Measurements from ENCODE around the gene SBNO2.

SBNO2 gene

GRCh38 chr19:1064661-1065605, 109.1 kb downstream of the SBNO2 start:
- H3K4me1 ChIP-seq (ENCODE audit: control insufficient read depth, insufficient read depth, low read length), result no peaks in the 10 kb centered on the region
- no peak overlapping the region for H3K27ac ChIP-seq (ENCODE audit: low read depth, low read length)
- no peak overlapping the region for H3K4me3 ChIP-seq (ENCODE audit: low read length)
- H3K36me3 ChIP-seq (ENCODE audit: control insufficient read depth, insufficient read depth, low read length), result no peaks in the 10 kb centered on the region
- H3K27me3 ChIP-seq (ENCODE audit: control insufficient read depth, insufficient read depth, low read length), result peaks cover 15% of the 10 kb centered on the region
- no peak overlapping the region for H3K9ac ChIP-seq (ENCODE audit: low read length)

DNA sequence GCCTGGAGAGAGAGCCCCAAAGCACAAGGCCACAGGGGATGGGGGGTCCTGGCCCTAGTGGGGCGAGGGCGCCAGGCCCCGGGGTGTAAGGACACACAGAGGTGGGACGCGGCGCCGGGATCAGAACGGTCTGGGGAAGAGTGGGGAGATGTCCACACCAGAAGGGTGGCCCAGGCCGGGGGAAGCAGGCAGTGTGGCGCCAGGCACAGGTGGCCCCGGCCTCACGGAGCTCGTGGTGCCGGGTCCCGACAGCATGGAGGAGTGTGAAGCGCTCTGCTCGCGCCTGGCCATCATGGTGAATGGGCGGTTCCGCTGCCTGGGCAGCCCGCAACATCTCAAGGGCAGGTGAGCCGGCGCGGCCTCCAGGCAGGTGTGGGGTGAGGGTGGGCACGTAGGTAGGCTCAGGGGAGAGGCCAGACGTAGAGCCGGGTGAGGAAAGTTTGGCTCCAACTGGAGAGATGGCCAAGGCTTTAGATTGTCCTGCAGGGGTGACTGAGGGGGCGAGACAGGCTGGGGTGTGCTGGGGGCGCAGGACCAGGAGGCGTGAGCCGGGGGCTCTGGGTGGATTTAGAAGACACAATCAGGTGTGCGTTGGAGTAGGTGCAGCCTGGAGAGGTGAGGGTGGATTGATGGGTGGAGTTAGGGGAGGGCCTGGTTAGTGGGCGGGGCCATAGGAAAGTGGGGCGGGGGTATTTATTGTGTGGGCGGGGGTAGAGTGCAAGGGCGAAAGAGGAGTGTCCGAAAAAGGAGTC, 110.0 kb downstream of the SBNO2 start:
- Histone ChIP-seq H3K4me1 (ENCODE audit: control insufficient read depth, insufficient read depth, low read length) (no peaks in the 10 kb centered on the region), H3K27ac (ENCODE audit: low read depth, low read length) (no peak overlapping the region), H3K36me3 (ENCODE audit: control insufficient read depth, insufficient read depth, low read length) (no peaks in the 10 kb centered on the region), H3K27me3 (ENCODE audit: control insufficient read depth, insufficient read depth, low read length) (peaks cover 12% of the 10 kb centered on the region), H3K4me3 (ENCODE audit: low read length) (no peak overlapping the region), H3K9ac (ENCODE audit: low read length) (no peak overlapping the region)

DNA sequence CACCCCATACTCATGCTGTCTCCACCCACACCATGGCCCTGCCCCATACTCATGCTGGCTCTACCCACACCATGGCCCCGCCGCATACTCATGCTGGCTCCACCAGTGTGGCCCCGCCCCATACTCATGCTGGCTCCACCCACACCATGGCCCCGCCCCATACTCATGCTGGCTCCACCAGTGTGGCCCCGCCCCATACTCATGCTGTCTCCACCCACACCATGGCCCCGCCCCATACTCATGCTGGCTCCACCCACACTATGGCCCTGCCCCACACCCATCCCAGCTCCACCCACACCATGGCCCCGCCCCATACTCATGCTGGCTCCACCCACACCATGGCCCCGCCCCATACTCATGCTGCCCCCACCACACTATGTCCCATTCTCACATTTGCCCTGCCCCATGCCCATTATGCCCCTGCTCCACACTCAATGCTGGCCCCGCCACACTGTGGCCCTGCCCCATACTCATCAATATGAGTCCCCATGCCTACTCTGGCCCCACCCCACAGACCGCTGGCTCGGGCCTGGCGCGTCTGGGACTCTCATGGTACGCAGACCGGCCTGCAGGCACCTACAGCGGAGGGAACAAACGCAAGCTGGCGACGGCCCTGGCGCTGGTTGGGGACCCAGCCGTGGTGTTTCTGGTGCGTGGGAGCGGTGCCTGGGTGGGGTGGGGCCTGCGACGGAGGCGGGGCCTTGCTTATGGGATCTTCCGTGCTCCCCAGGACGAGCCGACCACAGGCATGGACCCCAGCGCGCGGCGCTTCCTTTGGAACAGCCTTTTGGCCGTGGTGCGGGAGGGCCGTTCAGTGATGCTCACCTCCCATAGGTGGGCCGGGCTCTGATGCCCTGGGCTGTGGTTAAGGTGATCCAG, 110.8 kb downstream of the SBNO2 start:
- H3K27me3 ChIP-seq (ENCODE audit: control insufficient read depth, insufficient read depth, low read length), result peaks cover 12% of the 10 kb centered on the region
- H3K27ac ChIP-seq (ENCODE audit: low read depth, low read length), result no peak overlapping the region
- no peaks in the 10 kb centered on the region for H3K36me3 ChIP-seq (ENCODE audit: control insufficient read depth, insufficient read depth, low read length)
- no peak overlapping the region for H3K4me3 ChIP-seq (ENCODE audit: low read length)
- no peak overlapping the region for H3K9ac ChIP-seq (ENCODE audit: low read length)
- H3K4me1 ChIP-seq (ENCODE audit: control insufficient read depth, insufficient read depth, low read length), result no peaks in the 10 kb centered on the region

DNA sequence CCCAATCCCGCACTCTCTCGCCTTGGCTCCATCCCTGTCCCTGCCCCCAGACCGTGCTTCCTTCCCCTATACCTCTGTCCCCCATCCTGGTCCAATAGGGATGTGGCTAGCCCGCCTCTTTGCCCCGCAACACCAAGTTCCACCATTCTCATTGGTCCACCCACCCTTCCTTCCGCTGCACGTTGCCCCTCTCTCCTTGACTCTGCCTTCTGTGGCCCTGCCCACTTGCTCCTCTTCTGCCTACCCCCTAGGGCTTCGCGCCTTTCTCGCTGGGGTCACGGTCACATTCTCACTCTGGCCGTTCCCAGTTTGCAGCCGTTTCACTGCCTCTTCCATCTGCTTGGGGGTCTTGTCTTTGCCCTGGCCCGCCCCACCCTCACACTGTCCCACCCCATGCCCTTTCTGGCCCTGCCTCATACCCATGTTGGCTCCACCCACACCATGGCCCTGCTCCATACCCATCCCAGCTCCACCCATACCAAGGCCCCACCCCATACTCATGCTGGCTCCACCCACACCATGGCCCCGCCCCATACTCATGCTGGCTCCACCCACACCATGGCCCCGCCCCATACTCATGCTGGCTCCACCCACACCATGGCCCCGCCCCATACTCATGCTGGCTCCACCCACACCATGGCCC, 111.6 kb downstream of the SBNO2 start:
- no peak overlapping the region for H3K4me3 ChIP-seq (ENCODE audit: low read length)
- H3K27me3 ChIP-seq (ENCODE audit: control insufficient read depth, insufficient read depth, low read length), result peaks cover 10% of the 10 kb centered on the region
- H3K36me3 ChIP-seq (ENCODE audit: control insufficient read depth, insufficient read depth, low read length), result no peaks in the 10 kb centered on the region
- no peak overlapping the region for H3K27ac ChIP-seq (ENCODE audit: low read depth, low read length)
- no peaks in the 10 kb centered on the region for H3K4me1 ChIP-seq (ENCODE audit: control insufficient read depth, insufficient read depth, low read length)
- no peak overlapping the region for H3K9ac ChIP-seq (ENCODE audit: low read length)

DNA sequence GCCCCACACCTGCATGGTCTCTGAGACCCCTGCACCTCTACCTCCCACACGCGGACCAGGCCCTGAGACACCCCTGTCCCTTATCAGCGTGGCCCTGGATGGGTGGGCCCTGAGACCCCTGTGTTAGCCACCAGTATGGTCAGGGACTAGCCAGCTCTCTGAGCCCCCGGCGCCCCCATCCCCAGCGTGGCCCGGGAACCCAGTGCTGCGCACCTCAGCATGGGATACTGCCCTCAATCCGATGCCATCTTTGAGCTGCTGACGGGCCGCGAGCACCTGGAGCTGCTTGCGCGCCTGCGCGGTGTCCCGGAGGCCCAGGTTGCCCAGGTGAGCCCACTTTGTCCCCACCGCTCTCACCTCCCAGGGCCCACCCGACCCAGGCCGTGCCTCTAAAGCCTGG, 112.1 kb downstream of the SBNO2 start:
- no peak overlapping the region for H3K4me3 ChIP-seq (ENCODE audit: low read length)

GRCh38 chr19:1060689-1061088, 113.4 kb downstream of the SBNO2 start:
- H3K27me3 ChIP-seq (ENCODE audit: control insufficient read depth, insufficient read depth, low read length), result peaks cover 3% of the 10 kb centered on the region
- no peak overlapping the region for H3K27ac ChIP-seq (ENCODE audit: low read depth, low read length)
- no peak overlapping the region for H3K4me3 ChIP-seq (ENCODE audit: low read length)
- H3K9ac ChIP-seq (ENCODE audit: low read length), result no peak overlapping the region
- no peaks in the 10 kb centered on the region for H3K4me1 ChIP-seq (ENCODE audit: control insufficient read depth, insufficient read depth, low read length)
- H3K36me3 ChIP-seq (ENCODE audit: control insufficient read depth, insufficient read depth, low read length), result no peaks in the 10 kb centered on the region

More for the DNA sequence above, 112.1 kb downstream of the SBNO2 start:
- H3K4me1 ChIP-seq (ENCODE audit: control insufficient read depth, insufficient read depth, low read length), result no peaks in the 10 kb centered on the region
- H3K27me3 ChIP-seq (ENCODE audit: control insufficient read depth, insufficient read depth, low read length), result peaks cover 6% of the 10 kb centered on the region
- no peaks in the 10 kb centered on the region for H3K36me3 ChIP-seq (ENCODE audit: control insufficient read depth, insufficient read depth, low read length)
- no peak overlapping the region for H3K27ac ChIP-seq (ENCODE audit: low read depth, low read length)
- no peak overlapping the region for H3K9ac ChIP-seq (ENCODE audit: low read length)

- Histone ChIP-seq H3K27me3 (ENCODE audit: control insufficient read depth, insufficient read depth, low read length) (no peaks in the 10 kb centered on the region), H3K36me3 (ENCODE audit: control insufficient read depth, insufficient read depth, low read length) (no peaks in the 10 kb centered on the region), H3K9ac (ENCODE audit: low read length) (no peak overlapping the region), H3K4me3 (ENCODE audit: low read length) (no peak overlapping the region), H3K4me1 (ENCODE audit: control insufficient read depth, insufficient read depth, low read length) (no peaks in the 10 kb centered on the region), H3K27ac (ENCODE audit: low read depth, low read length) (no peak overlapping the region)
Observed at GRCh38 chr19:1058112-1058511, 116.0 kb downstream of the SBNO2 start.

Measured in rectal smooth muscle tissue (tissue), 1 donor.